UCSD-AML1 (cell line): Measurements from ENCODE around the gene R3HDM2.
A peak's percentile ranks its signal among the peaks of the same experiment; 100 is the strongest.
"Not testable (repeated sequence)": the region's sequence is repeated elsewhere in the genome, so short reads cannot be mapped to it uniquely, and the experiment has no call there.

Experiments used
- DNase-seq: peaks from one replicate; lab custom pipeline; 2025; ENCODE audit not compliant: unreplicated experiment; lab: John Stamatoyannopoulos, UW

The R3HDM2 gene

GRCh38 chr12:57384478-57384877 is 46.4 kb downstream of the R3HDM2 start:
- DNase-seq: no peak

- DNase-seq: no peak
Measured at GRCh38 chr12:57381693-57382220, 49.1 kb downstream of the R3HDM2 start.

DNA sequence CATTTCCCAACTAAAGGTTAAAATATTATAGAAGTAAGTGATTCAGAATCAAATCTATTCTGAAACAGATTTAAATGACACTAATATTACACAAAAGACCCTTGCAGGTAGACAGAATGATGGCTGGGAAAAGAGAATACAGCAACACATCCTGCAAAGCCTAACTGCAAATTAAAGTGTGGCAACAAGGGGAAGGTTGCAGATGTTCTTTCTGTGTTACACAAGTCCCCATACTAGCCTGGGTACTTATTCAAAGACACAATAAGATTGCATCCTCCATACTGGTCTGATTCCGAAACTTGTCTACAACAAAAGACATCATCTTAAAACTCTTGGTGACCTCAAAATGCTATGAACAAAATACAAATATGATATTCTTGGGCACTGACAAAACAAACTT is 50.5 kb downstream of the R3HDM2 start:
- DNase-seq: no peak

- no peak for DNase-seq
Measured at GRCh38 chr12:57377103-57377840, 53.6 kb downstream of the R3HDM2 start.

DNA sequence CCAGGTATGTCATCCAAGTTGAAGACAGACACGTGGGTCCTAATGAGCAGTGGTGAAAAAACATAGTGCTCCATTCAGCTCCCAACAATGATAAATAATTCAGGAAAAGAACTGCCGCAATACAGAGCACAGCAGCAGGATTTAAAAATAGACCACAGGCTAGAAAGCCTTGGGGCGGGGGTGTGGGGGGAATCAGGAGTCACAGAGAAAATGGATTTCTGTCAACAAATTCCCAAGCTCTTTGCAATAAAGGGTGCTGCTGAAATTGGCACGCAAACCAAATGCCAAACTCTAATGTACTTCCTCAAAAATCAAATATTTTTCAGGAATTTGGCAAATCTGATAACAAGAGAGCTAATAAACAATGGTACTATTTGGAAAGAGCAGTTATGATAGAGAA is 58.6 kb downstream of the R3HDM2 start:
- no peak for DNase-seq

- DNase-seq: no peak
Measured at GRCh38 chr12:57370696-57371095, 60.1 kb downstream of the R3HDM2 start.

DNA sequence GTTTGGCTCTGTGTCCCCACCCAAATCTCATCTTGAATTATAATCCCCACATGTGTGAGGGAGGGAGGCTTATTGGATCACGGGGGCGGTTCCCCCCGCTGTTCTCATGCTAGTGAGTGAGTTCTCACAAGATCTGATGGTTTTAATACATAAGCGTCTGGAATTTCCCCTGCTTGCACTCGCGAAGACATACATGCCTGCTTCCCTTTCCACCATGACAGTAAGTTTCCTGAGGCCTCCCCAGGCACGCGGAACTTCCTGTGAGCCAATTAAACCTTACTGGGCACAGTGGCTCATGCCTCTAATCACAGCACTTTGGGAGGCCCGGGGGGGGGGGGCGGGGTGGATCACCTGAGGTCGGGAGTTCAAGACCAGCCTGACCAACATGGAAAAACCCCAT is 60.8 kb downstream of the R3HDM2 start:
- no peak for DNase-seq

DNA sequence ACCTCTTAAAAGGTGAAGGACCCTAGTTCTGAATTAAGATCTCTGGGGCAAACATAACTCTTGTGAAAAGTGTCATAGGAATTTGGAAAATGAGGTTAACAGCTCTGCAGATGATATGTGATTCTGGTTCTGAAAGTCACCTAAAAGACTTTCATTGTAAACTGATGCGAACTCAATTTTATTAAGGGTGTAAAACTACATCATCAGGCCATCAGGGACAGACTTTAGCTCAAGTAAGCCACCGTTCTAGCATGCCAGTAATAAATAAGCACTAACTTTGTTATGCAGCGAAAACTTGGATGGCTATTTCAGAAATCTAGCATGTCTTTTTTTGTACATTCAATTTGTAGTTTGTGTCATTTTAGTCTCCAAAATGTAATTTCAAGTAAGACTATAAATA is 61.6 kb downstream of the R3HDM2 start:
- DNase-seq: no peak

DNA sequence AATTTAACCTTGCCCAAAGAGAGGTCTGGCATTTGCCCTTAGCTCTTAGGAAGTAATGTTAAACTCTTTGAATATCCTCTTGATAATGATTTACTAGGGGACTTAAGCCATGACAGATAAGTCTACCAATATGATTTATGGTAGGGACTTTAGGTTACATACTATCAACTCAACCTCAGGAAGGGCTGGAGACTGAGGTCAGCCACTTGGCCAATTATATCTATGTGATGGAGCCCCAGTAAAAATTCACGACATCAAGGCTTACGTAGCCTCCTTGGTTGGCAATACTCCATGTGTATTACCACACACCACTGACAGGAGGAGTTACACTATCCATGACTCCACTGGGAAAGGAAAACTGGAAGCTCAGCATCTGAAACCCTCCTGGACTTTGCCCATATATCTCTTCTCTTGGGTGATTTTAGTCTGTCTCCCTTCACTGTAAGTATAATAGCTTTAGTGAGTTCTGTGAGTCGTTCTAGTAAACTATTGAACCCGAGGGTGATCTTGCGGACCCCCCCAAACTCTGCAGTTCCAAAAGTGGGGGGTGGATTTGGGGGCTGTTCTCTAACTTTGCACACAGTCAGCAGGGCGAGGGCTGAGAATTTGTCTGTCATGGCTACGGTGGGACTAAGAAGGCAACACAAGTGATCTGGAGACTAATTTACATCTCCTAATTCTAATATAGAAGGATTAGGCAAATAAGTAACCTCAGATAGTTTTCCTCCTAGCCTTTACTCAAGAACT is 62.3 kb downstream of the R3HDM2 start:
- DNase-seq: no peak

- DNase-seq: no peak
Measured at GRCh38 chr12:57367121-57367520, 63.7 kb downstream of the R3HDM2 start.

DNA sequence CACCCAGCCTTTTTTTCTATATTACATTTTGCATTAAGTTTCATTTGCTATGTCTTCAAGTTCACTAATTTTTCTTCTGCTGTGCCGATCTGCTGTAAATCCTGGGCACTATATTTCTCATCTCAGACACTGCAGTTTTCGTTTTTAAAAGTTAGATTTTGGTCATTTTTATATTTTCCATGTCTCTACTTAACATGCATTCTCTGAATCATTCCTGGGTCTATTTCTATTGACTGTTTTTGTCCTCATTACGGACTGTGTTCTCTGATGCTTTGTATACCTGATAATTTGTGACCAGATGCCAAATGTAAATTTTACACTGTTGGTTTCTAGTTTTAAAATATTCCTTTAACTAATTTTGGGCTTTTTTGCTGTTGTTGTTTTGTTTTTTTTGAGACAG is 64.5 kb downstream of the R3HDM2 start:
- DNase-seq: no peak

DNA sequence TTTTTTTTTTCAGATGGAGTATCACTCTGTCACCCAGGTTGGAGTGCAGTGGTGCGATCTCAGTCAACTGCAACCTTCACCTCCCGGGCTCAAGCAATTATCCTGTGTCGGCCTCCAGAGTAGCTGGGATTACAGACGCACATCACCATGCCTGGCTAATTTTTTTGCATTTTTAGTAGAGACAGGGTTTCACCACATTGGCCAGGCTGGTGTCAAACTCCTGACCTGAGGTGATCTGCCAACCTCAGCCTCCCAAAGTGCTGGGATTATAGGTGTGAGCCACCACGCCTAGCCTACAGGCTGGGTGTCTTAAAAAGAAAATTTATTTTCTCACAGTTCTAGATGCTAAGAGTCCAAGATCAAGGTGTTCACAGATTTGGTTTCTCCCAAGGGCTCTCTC is 66.7 kb downstream of the R3HDM2 start:
- DNase-seq: not testable (repeated sequence)

DNA sequence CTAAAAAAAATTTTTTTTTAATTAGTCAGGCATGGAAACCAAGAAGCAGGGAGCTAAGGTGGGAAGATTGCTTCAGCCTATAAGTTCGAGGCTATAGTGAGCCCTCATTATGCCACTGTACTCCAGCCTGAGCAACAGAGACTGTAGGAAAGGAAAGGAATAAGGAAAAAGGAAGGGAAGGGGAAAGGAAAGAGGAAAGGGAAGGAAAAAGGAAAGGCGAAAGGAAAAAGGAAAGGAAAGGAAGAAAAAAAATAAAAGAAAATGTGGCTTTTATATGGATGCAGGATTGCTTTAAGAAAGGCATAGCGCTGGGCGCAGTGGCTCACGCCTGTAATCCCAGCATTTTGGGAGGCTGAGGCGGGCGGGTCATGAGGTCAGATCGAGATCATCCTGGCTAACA is 70.4 kb downstream of the R3HDM2 start:
- DNase-seq: no peak

GRCh38 chr12:57358646-57359045 is 72.2 kb downstream of the R3HDM2 start:
- no peak for DNase-seq

DNA sequence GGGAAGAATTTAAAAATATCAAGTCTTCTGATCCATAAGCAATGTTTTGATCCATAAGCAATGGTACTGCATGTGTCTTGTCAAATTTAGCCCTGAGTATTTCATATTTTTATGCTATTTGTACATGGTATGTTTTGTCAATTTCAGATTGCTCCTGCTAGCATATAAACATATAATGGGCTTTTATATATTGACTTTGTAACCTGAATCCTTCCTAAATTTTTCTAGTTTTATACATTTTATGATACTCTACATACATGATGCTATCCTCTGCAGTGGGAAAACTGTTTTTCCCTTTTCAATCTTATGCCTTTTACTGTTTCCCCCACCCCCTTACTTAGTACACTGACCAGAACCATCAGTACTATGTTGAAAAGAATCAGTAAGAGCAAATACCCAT is 75.1 kb downstream of the R3HDM2 start:
- DNase-seq: no peak

GRCh38 chr12:57352166-57352565 is 78.7 kb downstream of the R3HDM2 start:
- DNase-seq: no peak

DNA sequence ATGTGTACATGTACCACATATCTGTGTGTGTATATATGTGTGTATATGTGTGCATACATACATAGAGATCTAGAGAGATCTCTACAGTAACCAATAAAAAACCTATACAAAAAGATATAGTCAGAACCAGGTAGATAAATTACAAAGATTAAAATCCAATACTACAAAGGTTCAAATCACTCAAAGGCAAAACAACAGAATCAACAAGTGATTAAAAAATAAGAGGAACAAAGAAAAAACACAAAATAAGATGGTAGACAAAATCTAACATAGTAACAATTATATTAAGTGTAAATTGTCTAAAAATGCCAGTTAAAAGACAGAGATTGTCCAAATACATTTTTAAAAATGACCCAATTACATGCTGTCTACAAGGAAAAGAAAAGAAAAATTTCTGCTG is 83.6 kb downstream of the R3HDM2 start:
- no peak for DNase-seq

DNA sequence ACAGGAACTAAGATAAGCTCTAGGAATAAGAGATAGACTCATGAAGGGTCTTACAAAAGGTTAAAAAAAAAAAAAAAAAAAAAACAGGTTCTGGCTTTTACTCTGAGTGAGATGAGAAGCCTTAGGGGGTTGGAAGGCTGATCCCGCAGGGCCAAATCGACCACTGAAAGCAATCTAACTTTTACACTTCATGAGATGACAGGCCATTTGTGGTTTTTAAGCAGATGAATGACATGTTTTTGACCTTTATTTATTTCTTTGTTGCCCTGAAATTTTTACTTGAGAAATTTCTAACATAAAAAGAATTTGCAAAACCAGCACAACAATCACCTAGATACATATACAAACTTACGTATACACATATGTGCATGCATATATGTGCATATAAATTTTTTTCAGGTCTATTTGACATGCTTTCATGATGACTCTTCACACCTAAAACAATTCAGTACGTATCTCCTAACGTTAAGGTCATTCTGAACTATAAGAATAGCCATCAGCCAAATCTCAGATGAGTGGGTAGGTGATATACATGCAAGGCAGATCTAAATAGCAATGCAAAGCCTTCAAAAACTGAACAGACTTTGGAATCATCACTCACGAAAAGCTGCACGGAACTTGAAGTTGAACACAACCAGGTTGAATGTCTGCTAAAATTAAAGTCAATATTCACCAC is 87.0 kb downstream of the R3HDM2 start:
- no peak for DNase-seq

DNA sequence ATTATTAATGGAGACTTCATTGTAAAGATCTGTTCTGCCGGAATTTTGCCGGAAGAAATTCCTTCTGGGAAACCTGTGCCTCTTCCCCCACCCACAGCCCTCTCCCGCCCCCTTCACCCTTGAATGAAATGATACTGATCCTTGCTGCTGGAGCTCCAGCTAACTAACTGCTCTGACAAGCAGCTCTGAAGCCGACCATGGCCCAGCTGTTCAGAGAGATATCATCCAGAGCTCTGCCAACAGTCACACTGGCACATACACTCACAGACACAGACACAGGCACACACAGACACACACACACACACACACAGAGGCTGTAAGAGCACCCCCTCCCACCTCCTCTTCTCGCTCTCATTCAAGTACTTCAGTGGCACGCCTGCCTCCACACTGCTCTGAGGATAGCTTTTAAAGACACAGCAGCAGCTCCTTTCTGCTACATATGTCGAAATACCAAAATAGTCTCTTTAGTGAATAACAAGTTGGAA is 88.6 kb downstream of the R3HDM2 start:
- peak; percentile 70 for DNase-seq

GRCh38 chr12:57341275-57341990 is 89.4 kb downstream of the R3HDM2 start:
- no peak for DNase-seq

- DNase-seq: peak; percentile 72
Measured at GRCh38 chr12:57340104-57340503, 90.7 kb downstream of the R3HDM2 start.
